ENCODE data around the gene PREB. TPM values are rescaled to one million over a fixed set of nuclear protein-coding genes. Genes with fewer than 3 reads are reported as not detected.

The PREB gene
- total and polyA plus RNA-seq, 2 of the 13 experiments (the other 11 are each of a cell fraction or from before 2014, with no cell fraction given) = 112 to 192 TPM

DNA sequence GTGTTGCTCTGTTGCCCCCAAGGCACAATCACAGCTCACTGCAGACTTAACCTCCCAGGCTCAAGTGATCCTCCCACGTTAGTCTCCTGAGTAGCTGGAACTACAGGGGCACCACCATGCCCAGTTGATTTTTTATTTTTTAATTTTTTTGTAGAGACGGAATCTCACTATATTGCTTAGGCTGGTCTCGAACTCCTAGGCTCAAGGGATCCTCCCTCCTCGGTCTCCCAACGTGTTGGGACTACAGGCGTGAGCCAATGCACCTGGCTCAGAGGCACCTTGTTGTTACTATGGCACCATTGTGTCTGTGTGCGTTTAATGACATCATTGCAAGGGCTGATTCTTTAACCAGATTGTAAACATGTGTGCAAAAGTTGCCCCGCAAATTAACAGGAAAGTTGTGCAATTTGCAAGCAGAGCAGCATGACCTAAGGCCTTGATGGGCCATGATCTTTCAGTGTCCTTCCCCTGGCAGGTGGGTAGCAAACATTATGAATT is 37.0 kb upstream of the PREB start (continued):
- TF ChIP-seq, protein P1, sequence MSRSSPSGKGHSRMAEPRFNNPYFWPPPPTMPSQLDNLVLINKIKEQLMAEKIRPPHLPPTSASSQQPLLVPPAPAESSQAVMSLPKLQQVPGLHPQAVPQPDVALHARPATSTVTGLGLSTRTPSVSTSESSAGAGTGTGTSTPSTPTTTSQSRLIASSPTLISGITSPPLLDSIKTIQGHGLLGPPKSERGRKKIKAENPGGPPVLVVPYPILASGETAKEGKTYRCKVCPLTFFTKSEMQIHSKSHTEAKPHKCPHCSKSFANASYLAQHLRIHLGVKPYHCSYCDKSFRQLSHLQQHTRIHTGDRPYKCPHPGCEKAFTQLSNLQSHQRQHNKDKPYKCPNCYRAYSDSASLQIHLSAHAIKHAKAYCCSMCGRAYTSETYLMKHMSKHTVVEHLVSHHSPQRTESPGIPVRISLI (CRISPR knock-in tag; IDR thresholded peaks at IDR 0.05; ENCODE audit: borderline replicate concordance) = peak; percentile 82
- TF ChIP-seq SNAI1 (CRISPR knock-in tag; IDR thresholded peaks at IDR 0.05; ENCODE audit: borderline replicate concordance) (no peak), MYC (CRISPR knock-in tag; IDR thresholded peaks at IDR 0.05; ENCODE audit: borderline replicate concordance) (peak; percentile 67; the same call in 1 of the 2 replicates), FOXJ3 (CRISPR knock-in tag; IDR thresholded peaks at IDR 0.05; ENCODE audit: borderline replicate concordance) (peak; percentile 95), ZNF780A (CRISPR knock-in tag; IDR thresholded peaks at IDR 0.05) (no peak), HNRNPK (IDR thresholded peaks at IDR 0.05; ENCODE audit: low read depth, low read length, poor library complexity, severe bottlenecking) (no peak), AGO1 (IDR thresholded peaks at IDR 0.05; ENCODE audit: low read depth, low read length, poor library complexity, severe bottlenecking) (no peak), ZFAT (CRISPR knock-in tag; conservative IDR thresholded peaks at IDR 0.05) (no peak), CBFB (CRISPR knock-in tag; IDR thresholded peaks at IDR 0.05) (peak; percentile 56; the same call in 1 of the 2 replicates), PHF8 (CRISPR knock-in tag; IDR thresholded peaks at IDR 0.05) (no peak)
- TF ChIP-seq, protein P2, sequence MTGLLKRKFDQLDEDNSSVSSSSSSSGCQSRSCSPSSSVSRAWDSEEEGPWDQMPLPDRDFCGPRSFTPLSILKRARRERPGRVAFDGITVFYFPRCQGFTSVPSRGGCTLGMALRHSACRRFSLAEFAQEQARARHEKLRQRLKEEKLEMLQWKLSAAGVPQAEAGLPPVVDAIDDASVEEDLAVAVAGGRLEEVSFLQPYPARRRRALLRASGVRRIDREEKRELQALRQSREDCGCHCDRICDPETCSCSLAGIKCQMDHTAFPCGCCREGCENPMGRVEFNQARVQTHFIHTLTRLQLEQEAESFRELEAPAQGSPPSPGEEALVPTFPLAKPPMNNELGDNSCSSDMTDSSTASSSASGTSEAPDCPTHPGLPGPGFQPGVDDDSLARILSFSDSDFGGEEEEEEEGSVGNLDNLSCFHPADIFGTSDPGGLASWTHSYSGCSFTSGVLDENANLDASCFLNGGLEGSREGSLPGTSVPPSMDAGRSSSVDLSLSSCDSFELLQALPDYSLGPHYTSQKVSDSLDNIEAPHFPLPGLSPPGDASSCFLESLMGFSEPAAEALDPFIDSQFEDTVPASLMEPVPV (CRISPR knock-in tag; IDR thresholded peaks at IDR 0.05) = peak; percentile 60; the same call in 1 of the 2 replicates
- TF ChIP-seq, protein P3, sequence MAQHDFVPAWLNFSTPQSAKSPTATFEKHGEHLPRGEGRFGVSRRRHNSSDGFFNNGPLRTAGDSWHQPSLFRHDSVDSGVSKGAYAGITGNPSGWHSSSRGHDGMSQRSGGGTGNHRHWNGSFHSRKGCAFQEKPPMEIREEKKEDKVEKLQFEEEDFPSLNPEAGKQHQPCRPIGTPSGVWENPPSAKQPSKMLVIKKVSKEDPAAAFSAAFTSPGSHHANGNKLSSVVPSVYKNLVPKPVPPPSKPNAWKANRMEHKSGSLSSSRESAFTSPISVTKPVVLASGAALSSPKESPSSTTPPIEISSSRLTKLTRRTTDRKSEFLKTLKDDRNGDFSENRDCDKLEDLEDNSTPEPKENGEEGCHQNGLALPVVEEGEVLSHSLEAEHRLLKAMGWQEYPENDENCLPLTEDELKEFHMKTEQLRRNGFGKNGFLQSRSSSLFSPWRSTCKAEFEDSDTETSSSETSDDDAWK (CRISPR knock-in tag; IDR thresholded peaks at IDR 0.05) = no peak
- TF ChIP-seq, protein P4, sequence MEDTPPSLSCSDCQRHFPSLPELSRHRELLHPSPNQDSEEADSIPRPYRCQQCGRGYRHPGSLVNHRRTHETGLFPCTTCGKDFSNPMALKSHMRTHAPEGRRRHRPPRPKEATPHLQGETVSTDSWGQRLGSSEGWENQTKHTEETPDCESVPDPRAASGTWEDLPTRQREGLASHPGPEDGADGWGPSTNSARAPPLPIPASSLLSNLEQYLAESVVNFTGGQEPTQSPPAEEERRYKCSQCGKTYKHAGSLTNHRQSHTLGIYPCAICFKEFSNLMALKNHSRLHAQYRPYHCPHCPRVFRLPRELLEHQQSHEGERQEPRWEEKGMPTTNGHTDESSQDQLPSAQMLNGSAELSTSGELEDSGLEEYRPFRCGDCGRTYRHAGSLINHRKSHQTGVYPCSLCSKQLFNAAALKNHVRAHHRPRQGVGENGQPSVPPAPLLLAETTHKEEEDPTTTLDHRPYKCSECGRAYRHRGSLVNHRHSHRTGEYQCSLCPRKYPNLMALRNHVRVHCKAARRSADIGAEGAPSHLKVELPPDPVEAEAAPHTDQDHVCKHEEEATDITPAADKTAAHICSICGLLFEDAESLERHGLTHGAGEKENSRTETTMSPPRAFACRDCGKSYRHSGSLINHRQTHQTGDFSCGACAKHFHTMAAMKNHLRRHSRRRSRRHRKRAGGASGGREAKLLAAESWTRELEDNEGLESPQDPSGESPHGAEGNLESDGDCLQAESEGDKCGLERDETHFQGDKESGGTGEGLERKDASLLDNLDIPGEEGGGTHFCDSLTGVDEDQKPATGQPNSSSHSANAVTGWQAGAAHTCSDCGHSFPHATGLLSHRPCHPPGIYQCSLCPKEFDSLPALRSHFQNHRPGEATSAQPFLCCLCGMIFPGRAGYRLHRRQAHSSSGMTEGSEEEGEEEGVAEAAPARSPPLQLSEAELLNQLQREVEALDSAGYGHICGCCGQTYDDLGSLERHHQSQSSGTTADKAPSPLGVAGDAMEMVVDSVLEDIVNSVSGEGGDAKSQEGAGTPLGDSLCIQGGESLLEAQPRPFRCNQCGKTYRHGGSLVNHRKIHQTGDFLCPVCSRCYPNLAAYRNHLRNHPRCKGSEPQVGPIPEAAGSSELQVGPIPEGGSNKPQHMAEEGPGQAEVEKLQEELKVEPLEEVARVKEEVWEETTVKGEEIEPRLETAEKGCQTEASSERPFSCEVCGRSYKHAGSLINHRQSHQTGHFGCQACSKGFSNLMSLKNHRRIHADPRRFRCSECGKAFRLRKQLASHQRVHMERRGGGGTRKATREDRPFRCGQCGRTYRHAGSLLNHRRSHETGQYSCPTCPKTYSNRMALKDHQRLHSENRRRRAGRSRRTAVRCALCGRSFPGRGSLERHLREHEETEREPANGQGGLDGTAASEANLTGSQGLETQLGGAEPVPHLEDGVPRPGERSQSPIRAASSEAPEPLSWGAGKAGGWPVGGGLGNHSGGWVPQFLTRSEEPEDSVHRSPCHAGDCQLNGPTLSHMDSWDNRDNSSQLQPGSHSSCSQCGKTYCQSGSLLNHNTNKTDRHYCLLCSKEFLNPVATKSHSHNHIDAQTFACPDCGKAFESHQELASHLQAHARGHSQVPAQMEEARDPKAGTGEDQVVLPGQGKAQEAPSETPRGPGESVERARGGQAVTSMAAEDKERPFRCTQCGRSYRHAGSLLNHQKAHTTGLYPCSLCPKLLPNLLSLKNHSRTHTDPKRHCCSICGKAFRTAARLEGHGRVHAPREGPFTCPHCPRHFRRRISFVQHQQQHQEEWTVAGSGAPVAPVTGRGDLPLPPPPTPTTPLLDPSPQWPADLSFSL (CRISPR knock-in tag; IDR thresholded peaks at IDR 0.05) = no peak; the same call in 1 of the 2 replicates
- TF ChIP-seq, protein P5, sequence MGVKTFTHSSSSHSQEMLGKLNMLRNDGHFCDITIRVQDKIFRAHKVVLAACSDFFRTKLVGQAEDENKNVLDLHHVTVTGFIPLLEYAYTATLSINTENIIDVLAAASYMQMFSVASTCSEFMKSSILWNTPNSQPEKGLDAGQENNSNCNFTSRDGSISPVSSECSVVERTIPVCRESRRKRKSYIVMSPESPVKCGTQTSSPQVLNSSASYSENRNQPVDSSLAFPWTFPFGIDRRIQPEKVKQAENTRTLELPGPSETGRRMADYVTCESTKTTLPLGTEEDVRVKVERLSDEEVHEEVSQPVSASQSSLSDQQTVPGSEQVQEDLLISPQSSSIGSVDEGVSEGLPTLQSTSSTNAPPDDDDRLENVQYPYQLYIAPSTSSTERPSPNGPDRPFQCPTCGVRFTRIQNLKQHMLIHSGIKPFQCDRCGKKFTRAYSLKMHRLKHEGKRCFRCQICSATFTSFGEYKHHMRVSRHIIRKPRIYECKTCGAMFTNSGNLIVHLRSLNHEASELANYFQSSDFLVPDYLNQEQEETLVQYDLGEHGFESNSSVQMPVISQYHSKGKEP (CRISPR knock-in tag; IDR thresholded peaks at IDR 0.05) = no peak
- TF ChIP-seq, protein P6, sequence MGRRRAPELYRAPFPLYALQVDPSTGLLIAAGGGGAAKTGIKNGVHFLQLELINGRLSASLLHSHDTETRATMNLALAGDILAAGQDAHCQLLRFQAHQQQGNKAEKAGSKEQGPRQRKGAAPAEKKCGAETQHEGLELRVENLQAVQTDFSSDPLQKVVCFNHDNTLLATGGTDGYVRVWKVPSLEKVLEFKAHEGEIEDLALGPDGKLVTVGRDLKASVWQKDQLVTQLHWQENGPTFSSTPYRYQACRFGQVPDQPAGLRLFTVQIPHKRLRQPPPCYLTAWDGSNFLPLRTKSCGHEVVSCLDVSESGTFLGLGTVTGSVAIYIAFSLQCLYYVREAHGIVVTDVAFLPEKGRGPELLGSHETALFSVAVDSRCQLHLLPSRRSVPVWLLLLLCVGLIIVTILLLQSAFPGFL (CRISPR knock-in tag; IDR thresholded peaks at IDR 0.05) = no peak

All from HepG2 (cell line).